Type B pancreatic cell (in vitro differentiated cells): ENCODE measurements around the gene CEACAM4. TPM values are rescaled to one million over a fixed set of nuclear protein-coding genes. Genes with fewer than 3 reads are reported as not detected.
A peak's percentile ranks its signal among the peaks of the same experiment; 100 is the strongest.
"Not testable (repeated sequence)": the region's sequence is repeated elsewhere in the genome, so short reads cannot be mapped to it uniquely, and the experiment has no call there.

Experiments used
- DNase-seq: peaks from one replicate; pipeline ENCODE4 v3.0.0; 2021; ENCODE audit warnings: mixed read lengths; ENCODE audit not compliant: unreplicated experiment; ENCODE audit errors: extremely low spot score
- H3K27ac Mint-ChIP-seq: 2 replicates; pipeline ENCODE4 v1.8.0; 2021; ENCODE audit warnings: mild to moderate bottlenecking, mixed read lengths
- H3K27me3 Mint-ChIP-seq: 2 replicates; pipeline ENCODE4 v1.8.0; 2021; ENCODE audit warnings: mixed read lengths
- H3K36me3 Mint-ChIP-seq: 2 replicates; pipeline ENCODE4 v1.8.0; 2021; ENCODE audit warnings: mixed read lengths
- H3K4me1 Mint-ChIP-seq: one replicate; pipeline ENCODE4 v1.8.0; 2021; ENCODE audit warnings: mixed read lengths; ENCODE audit not compliant: unreplicated experiment
- H3K4me3 Mint-ChIP-seq: 2 replicates; pipeline ENCODE4 v1.8.0; 2021; ENCODE audit warnings: mild to moderate bottlenecking, mixed read lengths
- H3K9me3 Mint-ChIP-seq: 2 replicates; pipeline ENCODE4 v1.8.0; 2021; ENCODE audit warnings: mixed read lengths
- CTCF ChIP-seq: fragments of 200-600 bp; sonication (generic); conservative IDR thresholded peaks from 2 replicates; pipeline ENCODE4 v1.5.0; 2021; ENCODE audit warnings: antibody characterized with exemption, mild to moderate bottlenecking
- long read RNA-seq: library from polyadenylated mRNA; unstranded; transcript quantifications from one replicate; pipeline ENCODE4 v2.0.0, GENCODE V29; 2020
- total RNA-seq: library from RNA; stranded (reverse); gene quantifications from 2 replicates; pipeline ENCODE4 v1.2.1, GENCODE V29; 2021; ENCODE audit warnings: low replicate concordance

The CEACAM4 gene
- total RNA-seq: not detected in 2 replicates
- long read RNA-seq: 0 reads

DNA sequence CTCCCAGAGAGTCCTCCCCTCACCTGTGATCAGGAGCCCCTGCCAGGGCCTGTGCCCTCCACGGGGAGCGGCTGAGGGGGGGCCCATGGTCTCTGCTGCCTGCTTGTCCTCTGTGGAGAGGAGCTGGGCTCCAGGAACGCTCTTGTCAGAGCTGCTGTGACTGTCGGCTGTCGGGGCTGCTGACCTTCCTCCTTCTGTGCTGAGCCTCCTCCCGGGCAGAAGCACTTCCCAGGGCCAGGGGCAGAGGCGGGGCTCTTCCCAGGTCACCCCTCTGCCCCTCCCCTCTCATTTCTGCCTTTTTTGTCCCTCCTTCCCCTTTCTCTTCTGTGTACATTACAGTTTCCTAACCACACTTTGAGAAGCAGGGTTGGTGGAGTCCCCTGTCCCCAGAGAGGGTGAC is at the start of gene CEACAM4:
Gene CEACAM4 (minus strand): TSS at position 198 of the 400 bp plus-strand sequence. CDS start 111 bp downstream, at position 87.
- no peaks in the 10 kb centered on the region for H3K4me1 Mint-ChIP-seq
- TF ChIP-seq CTCF: no peak
- H3K27ac Mint-ChIP-seq: no peak within 1 kb of the TSS
- H3K36me3 Mint-ChIP-seq: no peaks in the 10 kb centered on the region
- no peak within 1 kb of the TSS for H3K4me3 Mint-ChIP-seq
- no peaks in the 10 kb centered on the region for H3K9me3 Mint-ChIP-seq
- peak; percentile 52 for DNase-seq
- no peaks in the 10 kb centered on the region for H3K27me3 Mint-ChIP-seq

DNA sequence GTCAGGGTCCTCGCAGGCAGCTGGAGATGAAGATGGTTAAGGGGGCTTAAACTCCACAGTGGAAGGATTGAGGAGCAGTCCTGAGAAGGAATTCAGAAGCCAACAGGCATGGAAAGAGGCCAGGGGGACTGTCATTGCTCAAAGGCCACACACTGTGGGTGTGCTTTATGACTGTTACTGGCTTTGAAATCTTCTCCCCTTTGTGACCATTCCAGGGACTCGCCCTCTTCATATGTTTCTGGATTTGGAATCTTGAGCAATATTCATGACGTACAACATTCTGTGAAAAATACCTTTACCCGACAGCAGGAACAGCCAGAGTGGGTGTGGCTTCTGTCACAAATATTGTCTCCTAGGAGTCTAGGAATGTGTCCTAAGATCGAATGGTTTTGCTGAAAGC is 44.6 kb upstream of the CEACAM4 start:
- no peaks in the 10 kb centered on the region for H3K36me3 Mint-ChIP-seq
- H3K4me1 Mint-ChIP-seq: no peaks in the 10 kb centered on the region
- H3K4me3 Mint-ChIP-seq: no peak overlapping the region
- H3K27me3 Mint-ChIP-seq: no peaks in the 10 kb centered on the region
- H3K9me3 Mint-ChIP-seq: peaks cover 9% of the 10 kb centered on the region
- no peak for TF ChIP-seq CTCF
- DNase-seq: no peak
- no peak overlapping the region for H3K27ac Mint-ChIP-seq

DNA sequence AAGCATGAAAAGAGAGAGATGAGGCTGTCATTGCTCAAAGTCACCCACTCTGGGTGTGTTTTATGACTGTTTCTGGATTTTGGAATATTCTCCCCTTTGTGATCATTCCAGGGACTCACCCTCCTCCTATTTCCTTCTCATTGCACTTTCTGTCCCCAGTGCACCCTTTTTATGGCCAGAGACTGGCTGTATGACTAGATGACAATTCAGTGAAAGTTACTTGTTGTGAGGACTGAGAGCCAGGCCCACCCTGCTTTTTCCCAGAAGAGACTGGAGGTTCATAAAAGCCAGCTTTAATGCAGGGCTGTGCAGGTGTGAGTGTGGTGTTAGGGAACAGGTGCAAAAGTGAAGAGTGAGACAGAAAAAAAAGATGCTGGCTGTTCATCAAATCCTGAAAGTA is 43.9 kb upstream of the CEACAM4 start:
- H3K9me3 Mint-ChIP-seq: peaks cover 9% of the 10 kb centered on the region
- H3K4me1 Mint-ChIP-seq: no peaks in the 10 kb centered on the region
- no peak overlapping the region for H3K27ac Mint-ChIP-seq
- no peak for TF ChIP-seq CTCF
- no peaks in the 10 kb centered on the region for H3K36me3 Mint-ChIP-seq
- DNase-seq: no peak
- H3K4me3 Mint-ChIP-seq: no peak overlapping the region
- H3K27me3 Mint-ChIP-seq: no peaks in the 10 kb centered on the region

DNA sequence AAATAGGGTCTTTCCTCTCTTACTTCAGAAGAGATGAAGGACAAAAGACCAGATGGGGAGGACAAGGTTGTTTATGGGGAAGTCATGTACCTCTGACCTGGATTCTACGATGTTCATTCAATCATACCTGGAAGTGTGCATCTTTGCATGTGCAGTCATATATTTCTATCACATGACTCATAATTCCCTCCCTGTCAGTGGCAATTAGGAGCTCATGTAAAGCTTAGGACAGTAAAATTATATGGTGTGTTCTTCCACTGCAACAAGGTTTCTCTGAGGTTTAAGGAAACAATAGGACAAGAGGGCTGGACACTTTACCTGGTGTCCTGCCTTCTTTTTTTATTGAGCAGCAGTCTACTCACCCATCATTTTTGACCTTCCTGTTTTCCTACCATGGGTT is 41.4 kb upstream of the CEACAM4 start:
- DNase-seq: no peak
- Mint-ChIP-seq H3K9me3 (peaks cover 9% of the 10 kb centered on the region), H3K27ac (no peak overlapping the region), H3K4me1 (no peaks in the 10 kb centered on the region), H3K27me3 (no peaks in the 10 kb centered on the region), H3K4me3 (no peak overlapping the region), H3K36me3 (no peaks in the 10 kb centered on the region)
- no peak for TF ChIP-seq CTCF

DNA sequence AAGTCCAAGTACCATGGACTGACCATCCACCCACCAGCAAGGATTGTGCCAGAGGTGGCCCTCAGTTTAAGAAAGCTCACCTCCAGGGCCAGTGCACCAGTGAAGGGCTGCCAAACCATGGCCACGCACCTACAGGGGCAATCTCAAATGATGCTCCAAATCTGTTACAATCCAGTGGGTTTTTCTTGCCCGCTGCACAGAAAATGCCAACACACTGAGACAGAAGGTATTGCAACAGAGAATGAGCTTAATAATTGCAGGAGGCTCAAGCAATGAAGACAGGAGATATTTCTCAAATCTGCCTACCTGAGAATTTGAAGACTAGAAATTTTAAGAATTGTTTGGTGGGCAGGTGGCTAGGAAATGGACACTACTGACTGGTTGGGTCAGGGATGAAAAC is 39.2 kb upstream of the CEACAM4 start:
- Mint-ChIP-seq H3K36me3 (no peaks in the 10 kb centered on the region), H3K27me3 (no peaks in the 10 kb centered on the region), H3K4me3 (no peak overlapping the region), H3K4me1 (no peaks in the 10 kb centered on the region), H3K27ac (no peak overlapping the region), H3K9me3 (peaks cover 13% of the 10 kb centered on the region)
- no peak for TF ChIP-seq CTCF
- DNase-seq: no peak

GRCh38 chr19:41657157-41657556 is 30.3 kb upstream of the CEACAM4 start:
- no peak for DNase-seq
- Mint-ChIP-seq H3K9me3 (peaks cover 1% of the 10 kb centered on the region), H3K36me3 (no peaks in the 10 kb centered on the region)

GRCh38 chr19:41656756-41657155 is 29.9 kb upstream of the CEACAM4 start:
- H3K27me3 Mint-ChIP-seq, H3K4me1 Mint-ChIP-seq, H3K9me3 Mint-ChIP-seq, H3K4me3 Mint-ChIP-seq, H3K27ac Mint-ChIP-seq, DNase-seq, H3K36me3 Mint-ChIP-seq: not testable (repeated sequence)

More at GRCh38 chr19:41657157-41657556, 30.3 kb upstream of the CEACAM4 start:
- Mint-ChIP-seq H3K4me3 (no peak overlapping the region), H3K27me3 (no peaks in the 10 kb centered on the region), H3K4me1 (no peaks in the 10 kb centered on the region), H3K27ac (no peak overlapping the region)
- no peak for TF ChIP-seq CTCF
